Measurements from ENCODE around the gene ACAP2. TPM values are rescaled to one million over a fixed set of nuclear protein-coding genes. Genes with fewer than 3 reads are reported as not detected.
A peak's percentile ranks its signal among the peaks of the same experiment; 100 is the strongest.

The ACAP2 gene
- total RNA-seq, 1 donor from 2014 or later = 59.4 TPM

DNA sequence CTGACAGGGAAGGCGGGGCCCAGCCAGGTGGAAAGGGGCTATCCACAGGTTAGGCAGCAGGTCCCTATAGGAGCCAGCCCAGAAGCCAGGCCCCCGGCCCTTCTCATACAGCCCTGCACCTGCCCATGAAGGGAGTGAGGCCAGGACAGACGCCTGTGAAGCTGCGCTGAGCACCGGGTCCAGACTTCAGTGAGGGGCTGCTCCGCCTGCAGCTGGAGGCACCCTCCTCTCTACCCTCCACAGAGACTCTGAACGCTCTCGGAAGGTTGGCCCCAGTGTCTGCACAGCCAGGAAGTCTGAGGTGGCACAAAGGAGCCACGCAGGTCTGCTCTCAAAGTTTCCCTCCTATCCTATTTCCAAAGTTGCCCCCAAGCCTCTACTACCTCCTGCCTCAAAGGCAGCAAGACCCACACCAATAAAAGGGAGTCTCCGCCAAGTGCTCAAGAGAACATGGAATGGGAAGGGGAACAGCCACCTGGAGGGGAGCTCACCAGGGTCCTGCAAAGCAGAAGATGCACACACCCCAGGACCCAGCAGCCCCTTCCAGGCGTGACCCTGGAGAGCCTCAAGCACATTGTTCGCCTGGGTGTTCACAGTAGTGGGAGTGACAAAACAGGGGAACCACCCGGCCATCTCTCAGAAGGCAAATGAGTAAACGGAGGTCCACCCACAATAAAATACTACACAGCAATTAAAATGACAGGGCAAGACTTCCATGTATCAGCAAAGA, 191.3 kb downstream of the ACAP2 start:
- Histone ChIP-seq H3K36me3 (no peaks in the 10 kb centered on the region), H3K4me1 (peaks cover 36% of the 10 kb centered on the region), H3K9me3 (no peaks in the 10 kb centered on the region), H3K4me3 (no peak overlapping the region), H3K27me3 (no peaks in the 10 kb centered on the region), H3K27ac (peak overlapping the region; percentile 75)
- DNase-seq (ENCODE audit: extremely low spot score in 2 of 2) = peak in 1 of 2 donors; percentile 93
- TF ChIP-seq POLR2A (IDR thresholded peaks at IDR 0.05) = no peak
- TF ChIP-seq POLR2AphosphoS5 (IDR thresholded peaks at IDR 0.05; ENCODE audit: insufficient read depth in 1 of 2, low read depth in 1 of 2) = no peak
- TF ChIP-seq, protein P1, sequence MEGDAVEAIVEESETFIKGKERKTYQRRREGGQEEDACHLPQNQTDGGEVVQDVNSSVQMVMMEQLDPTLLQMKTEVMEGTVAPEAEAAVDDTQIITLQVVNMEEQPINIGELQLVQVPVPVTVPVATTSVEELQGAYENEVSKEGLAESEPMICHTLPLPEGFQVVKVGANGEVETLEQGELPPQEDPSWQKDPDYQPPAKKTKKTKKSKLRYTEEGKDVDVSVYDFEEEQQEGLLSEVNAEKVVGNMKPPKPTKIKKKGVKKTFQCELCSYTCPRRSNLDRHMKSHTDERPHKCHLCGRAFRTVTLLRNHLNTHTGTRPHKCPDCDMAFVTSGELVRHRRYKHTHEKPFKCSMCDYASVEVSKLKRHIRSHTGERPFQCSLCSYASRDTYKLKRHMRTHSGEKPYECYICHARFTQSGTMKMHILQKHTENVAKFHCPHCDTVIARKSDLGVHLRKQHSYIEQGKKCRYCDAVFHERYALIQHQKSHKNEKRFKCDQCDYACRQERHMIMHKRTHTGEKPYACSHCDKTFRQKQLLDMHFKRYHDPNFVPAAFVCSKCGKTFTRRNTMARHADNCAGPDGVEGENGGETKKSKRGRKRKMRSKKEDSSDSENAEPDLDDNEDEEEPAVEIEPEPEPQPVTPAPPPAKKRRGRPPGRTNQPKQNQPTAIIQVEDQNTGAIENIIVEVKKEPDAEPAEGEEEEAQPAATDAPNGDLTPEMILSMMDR (IDR thresholded peaks at IDR 0.05) = no peak
- intact Hi-C loops (cut with DNase I) = loop anchor here (10.0 kb wide), 1 partner anchor 47 kb away; no protein-coding TSS in a partner anchor

DNA sequence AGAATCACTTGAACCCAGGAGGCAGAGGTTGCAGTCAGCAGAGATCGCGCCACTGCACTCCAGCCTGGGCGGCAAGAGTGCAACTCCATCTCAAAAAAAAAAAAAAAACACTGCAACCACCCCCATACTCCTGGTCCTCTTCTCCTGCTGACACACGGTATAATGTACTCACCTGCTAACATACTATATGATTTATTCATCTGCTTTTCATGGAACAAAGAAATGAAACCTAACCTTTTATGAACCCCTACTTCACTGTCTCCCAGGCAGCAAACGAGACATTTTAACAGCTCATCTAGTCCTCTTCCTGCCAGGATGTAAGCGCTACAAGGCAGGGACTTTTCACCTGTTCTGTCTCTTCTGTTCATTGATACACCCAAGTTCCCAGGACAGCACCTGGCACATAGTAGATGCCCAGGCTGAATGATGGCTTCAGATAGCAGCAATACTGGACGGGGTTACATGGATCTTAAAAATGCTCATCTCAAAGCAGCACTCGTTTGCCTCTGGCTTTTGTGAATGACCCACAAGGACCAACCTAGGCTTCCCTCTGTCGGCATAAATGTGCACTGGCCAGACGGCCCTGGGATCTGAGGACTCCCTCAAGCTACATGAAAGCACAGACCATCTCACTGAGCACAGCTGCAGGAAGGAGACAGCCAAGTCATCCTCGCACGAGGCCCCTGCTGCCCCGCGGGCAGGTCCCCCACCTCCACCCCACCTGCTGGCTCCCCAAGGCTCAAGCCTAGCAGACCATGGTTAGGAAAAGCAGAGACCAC, 192.2 kb downstream of the ACAP2 start:
- TF ChIP-seq, protein P1 (IDR thresholded peaks at IDR 0.05) = peak in 1 of 3 experiments; percentile 32
- no peak for TF ChIP-seq POLR2AphosphoS5 (IDR thresholded peaks at IDR 0.05; ENCODE audit: insufficient read depth in 1 of 2, low read depth in 1 of 2)
- peak; percentile 89 for DNase-seq (ENCODE audit: extremely low spot score in 2 of 2)
- no peaks in the 10 kb centered on the region for H3K9me3 ChIP-seq
- H3K27me3 ChIP-seq = no peaks in the 10 kb centered on the region
- no peaks in the 10 kb centered on the region for H3K36me3 ChIP-seq
- peak overlapping the region; percentile 75 for H3K27ac ChIP-seq
- peaks cover 36% of the 10 kb centered on the region for H3K4me1 ChIP-seq
- no peak overlapping the region for H3K4me3 ChIP-seq
- intact Hi-C loops (cut with DNase I) = loop anchor here (10.0 kb wide), 1 partner anchor 46 kb away; no protein-coding TSS in a partner anchor

DNA sequence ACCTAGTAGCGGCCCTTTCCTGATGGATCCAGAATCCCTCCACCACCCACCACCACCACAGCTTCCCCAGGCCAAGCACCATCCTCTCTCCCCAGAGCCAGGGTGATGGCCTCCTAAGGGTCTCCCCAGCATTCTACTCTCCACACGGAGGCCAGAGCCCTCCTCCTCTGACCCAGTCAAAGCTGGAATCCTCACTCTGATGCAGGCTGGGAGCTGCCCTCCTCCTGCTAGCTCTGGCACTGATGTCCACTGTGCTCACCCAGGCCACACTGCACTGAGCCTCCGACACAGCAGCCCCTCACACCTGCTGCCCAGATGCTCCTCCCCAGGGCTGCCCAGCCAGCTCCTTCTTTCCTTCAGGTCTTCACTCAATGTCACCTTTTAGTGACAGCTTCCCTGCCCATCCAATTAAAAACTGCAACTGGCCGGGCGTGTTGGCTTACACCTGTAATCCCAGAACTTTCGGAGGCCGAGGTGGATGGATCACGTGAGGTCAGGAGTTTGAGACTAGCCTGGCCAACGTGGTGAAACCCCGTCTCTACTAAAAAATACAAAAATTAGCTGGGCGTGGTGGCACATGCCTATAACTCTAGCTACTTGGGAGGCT, 192.9 kb downstream of the ACAP2 start:
- no peak overlapping the region for H3K27ac ChIP-seq

DNA sequence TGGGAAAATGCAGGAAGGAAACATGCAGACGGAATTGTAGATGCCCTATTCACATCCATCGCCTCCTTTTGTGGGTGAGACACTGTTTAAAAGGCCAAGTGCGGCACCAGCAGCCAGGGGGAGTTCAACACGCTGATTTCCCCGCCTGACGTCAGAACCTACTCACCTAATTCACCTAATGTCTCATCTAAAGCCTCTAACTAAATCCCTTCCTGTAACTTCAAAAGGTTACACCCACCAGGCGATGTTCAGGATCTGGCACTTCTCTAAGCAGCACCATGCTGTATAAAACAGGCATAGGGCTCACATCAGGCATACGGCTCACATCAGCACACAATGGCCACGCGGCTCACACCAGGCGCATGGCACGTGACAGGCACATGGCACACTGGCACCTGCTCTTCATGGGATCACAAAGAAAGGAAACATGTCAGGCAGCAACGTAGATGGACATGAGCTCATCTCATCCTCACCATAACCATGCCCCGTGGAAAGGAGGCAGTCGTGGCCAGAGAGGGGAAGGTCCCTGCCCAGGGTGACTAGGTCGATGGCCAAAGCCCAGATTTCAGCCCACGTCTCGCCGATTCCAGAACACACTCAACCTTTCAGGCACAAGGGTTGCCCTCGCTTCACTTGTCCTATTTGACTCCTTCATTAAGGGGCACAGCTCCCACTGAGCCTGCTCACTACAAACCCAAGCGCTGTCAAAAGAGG, 193.6 kb downstream of the ACAP2 start:
- Histone ChIP-seq H3K27ac (no peak overlapping the region), H3K36me3 (no peaks in the 10 kb centered on the region), H3K4me1 (peaks cover 31% of the 10 kb centered on the region), H3K4me3 (no peak overlapping the region), H3K9me3 (no peaks in the 10 kb centered on the region), H3K27me3 (no peaks in the 10 kb centered on the region)
- DNase-seq (ENCODE audit: extremely low spot score in 2 of 2) = peak; percentile 70 to 81
- TF ChIP-seq POLR2AphosphoS5 (IDR thresholded peaks at IDR 0.05; ENCODE audit: insufficient read depth in 1 of 2, low read depth in 1 of 2) = no peak
- TF ChIP-seq, protein P1 (IDR thresholded peaks at IDR 0.05) = no peak
- intact Hi-C loops (cut with DNase I) = no loop called here

More for the DNA sequence above, 192.9 kb downstream of the ACAP2 start:
- Histone ChIP-seq H3K4me1 (peaks cover 36% of the 10 kb centered on the region), H3K36me3 (no peaks in the 10 kb centered on the region), H3K27me3 (no peaks in the 10 kb centered on the region), H3K9me3 (no peaks in the 10 kb centered on the region), H3K4me3 (no peak overlapping the region)
- intact Hi-C loops (cut with DNase I) = loop anchor here (10.0 kb wide), 1 partner anchor 45 kb away; no protein-coding TSS in a partner anchor
- TF ChIP-seq POLR2AphosphoS5 (IDR thresholded peaks at IDR 0.05; ENCODE audit: insufficient read depth in 1 of 2, low read depth in 1 of 2) (no peak), POLR2A (IDR thresholded peaks at IDR 0.05) (no peak)
- TF ChIP-seq, protein P1 (IDR thresholded peaks at IDR 0.05) = no peak
- peak; percentile 58 to 87 for DNase-seq (ENCODE audit: extremely low spot score in 2 of 2)

All from vagina (tissue), 2 donors.